GM18498 (cell line): ENCODE data around the gene FAM222B.
"Not testable (repeated sequence)": the region's sequence is repeated elsewhere in the genome, so short reads cannot be mapped to it uniquely, and the experiment has no call there.

ENCODE experiments used
- ATAC-seq: cut with Tn5 transposase; IDR thresholded peaks from one replicate; pipeline ENCODE4 v1.9.1; 2021; ENCODE audit warnings: mild to moderate bottlenecking, moderate library complexity; ENCODE audit not compliant: unreplicated experiment

Gene FAM222B

DNA sequence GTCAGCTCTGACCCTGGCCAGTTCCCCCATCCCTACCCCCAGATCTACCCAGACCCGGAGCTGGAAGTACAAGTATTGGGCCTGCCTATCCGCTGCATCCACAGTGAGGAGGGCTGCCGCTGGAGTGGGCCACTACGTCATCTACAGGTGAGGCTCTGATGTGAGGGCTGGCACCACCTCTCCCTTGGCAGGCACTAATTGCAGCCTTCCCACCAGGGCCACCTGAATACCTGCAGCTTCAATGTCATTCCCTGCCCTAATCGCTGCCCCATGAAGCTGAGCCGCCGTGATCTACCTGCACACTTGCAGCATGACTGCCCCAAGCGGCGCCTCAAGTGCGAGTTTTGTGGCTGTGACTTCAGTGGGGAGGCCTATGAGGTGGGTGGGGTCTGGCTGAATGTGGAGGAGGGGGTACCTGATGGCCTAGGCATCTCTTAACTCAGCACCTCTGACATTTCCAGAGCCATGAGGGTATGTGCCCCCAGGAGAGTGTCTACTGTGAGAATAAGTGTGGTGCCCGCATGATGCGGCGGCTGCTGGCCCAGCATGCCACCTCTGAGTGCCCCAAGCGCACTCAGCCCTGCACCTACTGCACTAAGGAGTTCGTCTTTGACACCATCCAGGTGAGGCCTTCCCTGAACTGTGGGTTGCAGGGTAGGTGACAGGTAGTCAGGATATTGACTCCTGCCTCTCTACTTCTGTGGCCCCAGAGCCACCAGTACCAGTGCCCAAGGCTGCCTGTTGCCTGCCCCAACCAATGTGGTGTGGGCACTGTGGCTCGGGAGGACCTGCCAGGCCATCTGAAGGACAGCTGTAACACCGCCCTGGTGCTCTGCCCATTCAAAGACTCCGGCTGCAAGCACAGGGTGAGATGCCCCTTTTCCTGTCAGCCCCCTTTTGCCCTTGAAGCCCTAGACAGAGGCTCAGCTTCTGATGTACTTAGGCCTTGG is 94.5 kb downstream of the FAM222B start:
- ATAC-seq = no peak

DNA sequence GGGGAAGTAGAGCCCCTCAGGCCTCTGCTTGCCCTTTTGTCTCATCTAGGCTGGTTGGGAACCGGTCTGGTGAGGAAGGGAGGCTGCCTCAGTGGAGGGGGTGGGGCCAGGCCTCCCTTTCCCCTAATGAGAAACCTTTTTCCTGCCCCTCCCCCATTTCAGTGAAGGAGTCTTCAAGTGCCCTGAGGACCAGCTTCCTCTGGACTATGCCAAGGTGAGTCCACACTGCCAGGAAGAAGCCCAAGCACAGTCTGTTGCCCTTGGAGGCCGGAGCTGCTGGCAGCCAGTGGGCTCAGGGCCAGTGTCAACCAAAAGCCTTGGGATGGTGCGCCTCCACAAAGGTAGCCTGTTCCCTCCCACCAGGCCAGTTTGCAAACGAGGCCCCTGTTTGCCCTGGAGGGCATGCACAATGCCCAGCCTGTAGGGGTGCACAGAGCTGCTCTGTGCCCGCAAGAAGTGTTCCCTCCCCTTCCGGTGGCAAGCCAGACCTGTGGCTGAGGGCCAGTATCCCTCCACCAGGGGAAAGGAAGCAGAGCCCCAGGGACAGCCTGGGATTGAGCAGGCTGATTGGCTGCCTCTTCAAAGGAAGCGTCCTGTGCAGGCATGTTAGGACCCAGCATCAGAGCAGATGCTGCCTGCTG is 95.4 kb downstream of the FAM222B start:
- no peak for ATAC-seq

DNA sequence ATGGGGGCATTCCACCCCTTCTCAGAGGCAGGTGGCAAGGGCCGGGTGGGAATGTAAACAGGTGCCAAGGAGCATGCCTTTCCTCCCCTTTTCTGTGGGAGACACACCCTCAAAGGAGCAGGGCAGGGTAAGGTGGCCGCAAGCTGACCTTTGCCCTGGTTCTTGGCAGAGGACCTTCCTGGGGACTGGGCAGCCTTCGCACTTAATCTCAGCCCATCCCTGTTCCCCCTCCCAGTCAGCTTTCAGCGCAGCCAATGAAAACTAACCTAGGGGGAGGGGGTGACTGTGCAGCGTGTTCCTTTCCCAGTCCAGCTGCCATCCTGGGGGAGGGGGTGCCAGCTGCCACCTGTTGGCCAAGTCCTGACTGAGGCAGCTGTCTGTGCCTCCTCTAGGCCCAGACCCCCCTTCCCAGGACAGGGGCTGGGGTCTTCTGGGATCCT is 96.0 kb downstream of the FAM222B start:
- no peak for ATAC-seq

DNA sequence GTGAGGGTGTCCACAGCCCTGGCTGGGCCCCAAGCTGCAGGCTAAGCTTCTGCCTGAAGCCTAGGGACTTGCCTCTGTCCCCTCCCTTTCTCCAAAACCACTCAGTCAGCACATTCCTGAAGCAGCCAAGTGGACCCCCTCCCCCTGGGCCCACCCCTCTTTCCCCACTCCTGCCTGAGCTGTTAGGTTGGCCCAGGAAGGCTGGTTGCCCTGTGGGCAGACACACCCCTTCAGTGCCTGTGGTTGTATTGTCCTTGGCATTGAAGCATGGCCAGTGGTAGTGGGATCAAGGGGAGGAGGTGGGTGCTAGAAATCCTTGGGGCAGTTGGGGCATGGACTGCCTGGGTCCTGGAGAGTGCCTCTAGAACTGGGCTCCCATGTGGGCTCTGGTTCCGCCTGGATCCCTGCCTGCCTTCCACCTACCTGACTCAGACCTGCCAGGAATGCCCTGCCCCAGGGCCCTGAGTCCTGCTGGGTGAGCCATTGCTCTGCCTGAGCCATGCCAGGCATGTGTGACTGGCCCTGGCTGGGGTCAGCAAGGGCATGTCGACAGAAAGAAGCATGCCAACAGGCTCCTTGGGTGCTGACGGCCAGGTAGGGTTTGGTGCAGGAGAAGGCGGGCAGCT is 96.7 kb downstream of the FAM222B start:
- ATAC-seq = no peak

DNA sequence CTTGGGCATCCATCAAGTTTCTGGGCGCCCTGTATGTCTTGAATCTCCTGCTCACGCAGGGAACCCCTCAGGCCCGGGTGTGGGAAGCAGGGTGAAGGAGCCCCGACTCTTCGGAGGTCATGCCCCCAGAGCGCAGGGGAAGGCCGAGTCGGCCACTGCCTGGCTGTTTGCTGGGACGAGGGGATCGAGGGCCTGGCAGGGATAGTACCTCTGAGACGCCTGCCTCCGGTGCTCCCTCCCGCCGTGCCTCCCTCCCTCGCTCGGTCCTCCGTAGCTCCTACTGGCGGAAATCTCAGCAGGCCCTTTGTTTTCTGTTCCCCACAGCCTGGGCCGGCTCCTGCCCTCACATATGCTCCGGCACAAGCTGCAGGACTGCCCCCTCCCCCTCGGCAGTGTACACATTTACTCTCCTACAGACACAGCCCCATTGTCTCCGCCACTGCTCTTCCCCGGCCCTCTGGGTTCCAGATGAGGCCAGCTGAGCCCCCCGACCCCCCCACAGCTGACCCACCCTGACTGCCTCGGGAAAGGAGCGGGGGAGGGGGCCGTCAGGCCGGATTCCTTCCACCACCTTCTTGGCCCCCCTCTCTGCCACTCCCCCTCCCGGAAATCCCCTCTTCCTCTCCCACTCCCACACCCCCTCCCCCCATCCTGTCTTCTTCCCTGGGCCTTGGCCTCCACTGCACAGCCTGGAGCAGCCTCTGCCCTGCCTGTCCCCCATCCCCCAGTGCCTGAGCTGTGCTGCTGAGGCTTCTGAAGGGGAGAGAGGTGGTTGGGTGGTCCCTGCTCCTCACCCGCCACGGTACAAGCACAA is 97.4 kb downstream of the FAM222B start:
- no peak for ATAC-seq

DNA sequence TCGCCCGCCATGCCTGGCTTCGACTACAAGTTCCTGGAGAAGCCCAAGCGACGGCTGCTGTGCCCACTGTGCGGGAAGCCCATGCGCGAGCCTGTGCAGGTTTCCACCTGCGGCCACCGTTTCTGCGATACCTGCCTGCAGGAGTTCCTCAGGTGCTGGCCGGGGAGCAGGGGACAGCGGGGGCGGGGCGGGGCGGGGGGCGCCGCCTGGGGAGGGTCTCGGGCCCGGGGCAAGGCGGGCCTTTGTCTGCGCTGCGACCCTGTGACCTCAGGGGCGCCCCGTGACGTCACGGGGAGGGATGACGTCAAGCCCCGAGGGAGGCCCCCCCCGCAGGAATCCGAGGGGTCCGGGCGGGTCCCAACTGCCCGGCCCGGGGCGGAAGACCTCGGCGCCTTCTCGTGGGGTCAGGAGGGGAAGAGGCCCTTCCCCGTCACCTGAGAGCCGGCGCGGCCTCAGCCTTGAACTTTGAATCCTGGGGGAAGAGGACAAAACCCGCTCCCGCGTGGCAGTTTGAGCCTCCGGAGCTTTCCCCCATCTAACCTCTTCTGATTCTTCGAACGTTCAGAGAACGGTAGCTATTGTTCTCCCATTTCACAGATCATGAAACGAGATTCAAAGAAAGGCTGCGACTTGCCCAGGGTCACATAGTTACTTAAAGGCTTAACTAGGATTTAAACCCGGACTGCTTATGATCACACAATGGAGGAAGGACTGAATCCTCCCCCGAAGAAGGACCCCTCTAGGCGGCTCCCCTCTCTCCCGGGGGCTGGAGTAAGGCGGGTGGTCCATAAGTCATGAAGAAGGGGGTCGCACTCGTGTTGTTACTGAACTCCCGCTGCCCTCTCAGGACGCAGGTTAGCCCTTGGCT is 98.3 kb downstream of the FAM222B start:
- ATAC-seq = peak; percentile 30

DNA sequence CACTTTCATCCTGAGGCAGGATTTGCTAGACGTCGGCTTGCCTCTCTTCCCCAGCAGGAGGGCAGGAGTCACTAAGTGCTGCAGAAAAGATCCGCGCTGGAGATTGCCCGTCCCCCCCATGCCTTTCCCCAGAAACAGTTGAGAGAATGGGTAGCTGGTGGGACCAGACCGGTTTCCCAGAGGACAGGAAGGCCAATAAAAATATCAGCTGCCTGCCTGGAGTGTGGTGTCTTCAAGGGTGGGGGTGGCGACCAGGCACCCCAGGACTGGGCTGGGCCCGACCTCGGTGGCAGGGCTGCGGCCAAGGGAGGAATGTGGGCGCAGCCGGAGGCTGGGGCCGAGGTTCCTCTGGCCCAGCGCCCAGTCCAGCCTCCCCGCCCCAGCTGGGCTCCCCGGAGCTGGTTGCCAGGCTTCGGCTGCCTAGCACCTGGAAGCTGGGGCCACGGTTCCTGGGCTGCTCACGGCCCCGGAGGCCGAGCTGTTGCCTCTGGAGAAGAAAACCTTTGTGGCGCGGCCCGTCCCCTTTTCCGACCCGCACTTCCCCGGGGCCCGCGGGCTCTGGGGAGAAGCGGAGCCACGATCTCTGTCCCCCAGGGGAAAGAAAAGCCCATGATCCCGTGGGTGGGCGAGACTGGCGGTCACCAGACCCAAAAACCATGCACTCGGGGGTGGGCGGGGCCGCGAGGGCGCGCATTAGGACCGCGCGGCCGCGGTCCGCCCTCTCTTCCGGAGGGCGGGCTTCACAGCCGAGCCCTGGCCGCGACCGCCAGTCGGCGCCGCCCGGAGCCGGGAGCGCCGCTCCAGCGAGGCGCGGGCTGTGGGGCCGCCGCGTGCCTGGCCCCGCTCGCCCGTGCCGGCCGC is 99.1 kb downstream of the FAM222B start, which contains the start of gene TRAF4:
TRAF4 (plus strand) TSS at position 769 of the 861 bp plus-strand sequence. CDS start 102 bp downstream, outside the sequence.
- ATAC-seq = peak; percentile 71

DNA sequence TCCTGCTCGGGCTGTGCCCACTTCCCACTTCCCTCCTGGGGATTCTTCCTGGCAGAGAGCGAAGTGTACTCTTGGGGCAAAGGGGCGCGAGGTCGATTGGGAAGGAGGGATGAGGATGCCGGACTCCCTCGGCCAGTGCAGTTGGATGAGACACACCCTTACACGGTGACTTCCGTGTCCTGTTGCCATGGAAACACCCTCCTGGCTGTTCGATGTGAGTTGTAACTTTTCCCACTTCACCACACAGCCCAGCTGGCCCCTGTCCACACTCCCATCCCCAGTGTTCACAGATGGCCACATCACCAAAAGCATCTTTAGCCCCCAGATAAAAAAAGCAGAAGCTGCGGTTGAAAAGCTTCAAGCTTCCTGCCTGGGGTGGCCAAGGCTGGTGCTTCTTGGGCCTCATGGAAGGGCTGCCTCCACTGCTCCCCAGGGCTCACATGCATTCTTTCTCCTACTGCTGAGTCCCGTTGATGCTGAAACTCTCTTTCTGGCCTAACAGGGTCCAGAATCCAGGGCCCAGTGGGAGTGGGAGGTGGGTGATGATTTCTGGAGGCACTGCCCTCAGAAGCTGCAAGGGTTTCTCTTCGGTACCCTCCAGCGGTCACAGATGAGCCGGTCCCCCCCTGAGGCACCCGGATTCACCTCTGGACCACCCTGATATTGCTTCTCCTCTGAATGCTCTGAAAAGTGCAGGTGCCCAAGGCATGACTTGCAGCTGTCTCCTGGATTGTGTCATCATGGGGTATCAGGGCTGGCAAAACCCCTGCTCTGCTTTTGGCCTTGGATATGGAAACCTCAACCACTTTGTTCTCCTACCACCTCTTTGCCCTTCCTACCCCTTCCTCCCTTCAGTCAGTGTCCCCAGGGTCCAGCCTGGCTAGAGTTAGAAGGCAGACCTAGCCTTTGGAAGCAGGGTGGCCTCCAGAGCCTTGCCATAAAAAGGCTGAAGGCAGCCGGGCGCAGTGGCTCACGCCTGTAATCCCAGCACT is 100.9 kb downstream of the FAM222B start:
- no peak for ATAC-seq

DNA sequence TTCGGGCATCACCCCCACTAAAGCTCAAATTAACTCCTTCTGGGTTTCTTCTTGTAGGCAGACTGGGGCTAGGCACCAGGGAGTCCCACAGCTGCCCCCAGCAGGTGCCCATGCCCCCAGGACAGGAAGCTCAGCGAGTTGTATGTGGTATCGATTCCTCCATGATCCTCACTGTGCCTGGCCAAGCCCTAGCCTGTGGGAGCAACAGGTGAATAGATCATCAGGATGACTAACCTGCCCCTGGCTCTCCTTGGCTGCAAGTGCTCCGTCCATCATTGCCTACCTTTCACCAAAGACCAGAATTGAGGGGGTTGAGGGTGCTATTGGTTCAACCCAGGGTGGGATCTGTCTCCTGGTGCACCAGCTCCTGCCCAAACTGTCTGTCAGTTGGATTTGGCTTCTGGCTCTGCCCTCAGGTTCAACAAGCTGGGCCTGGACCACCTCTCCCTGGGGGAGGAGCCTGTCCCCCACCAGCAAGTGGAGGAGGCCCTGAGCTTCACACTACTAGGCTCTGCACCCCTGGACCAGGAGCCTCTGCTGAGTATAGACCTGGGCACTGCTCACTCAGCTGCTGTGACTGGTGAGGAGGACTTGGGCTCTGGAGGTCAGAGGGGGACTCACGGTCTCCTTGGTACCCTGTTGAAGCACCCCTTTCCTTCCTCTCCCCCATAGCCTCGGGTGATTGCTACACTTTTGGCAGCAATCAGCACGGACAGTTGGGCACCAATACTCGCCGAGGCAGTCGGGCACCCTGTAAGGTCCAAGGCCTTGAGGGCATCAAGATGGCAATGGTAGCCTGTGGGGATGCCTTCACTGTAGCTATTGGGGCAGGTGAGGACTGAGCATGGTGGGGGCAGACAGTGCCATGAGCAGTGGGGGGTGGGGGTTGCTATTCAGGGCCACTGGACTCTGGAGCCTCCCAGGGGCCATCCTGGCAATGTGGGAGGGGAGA is 101.9 kb downstream of the FAM222B start:
- no peak for ATAC-seq

DNA sequence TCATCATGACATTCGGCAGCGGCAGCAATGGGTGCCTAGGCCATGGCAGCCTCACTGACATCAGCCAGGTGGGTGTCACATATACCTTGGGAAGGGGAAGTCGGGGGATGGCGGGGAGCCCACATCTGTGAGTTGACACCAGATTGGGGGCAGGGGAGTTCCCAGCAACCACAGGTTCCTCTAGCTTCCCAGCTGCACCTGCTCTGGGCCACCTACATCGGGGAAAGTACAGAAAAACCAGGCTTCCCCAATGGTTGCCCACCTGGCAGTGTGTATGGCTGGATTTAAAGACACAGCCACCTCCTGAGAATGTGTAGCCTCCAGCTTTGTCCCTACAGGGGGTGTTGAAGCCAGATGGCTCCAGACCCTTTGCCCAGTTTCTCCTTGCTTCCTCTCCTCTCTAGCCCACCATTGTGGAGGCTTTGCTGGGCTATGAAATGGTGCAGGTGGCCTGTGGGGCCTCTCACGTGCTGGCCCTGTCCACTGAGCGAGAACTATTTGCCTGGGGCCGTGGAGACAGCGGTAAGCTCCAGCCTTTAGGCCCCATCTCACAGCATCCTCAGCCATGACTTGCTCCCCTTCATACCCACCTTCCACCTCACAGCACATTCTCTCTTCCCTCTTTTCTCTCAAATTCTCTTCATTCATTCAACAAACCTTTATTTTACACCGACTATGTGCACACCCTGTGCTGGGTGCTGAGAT is 103.8 kb downstream of the FAM222B start:
- no peak for ATAC-seq

DNA sequence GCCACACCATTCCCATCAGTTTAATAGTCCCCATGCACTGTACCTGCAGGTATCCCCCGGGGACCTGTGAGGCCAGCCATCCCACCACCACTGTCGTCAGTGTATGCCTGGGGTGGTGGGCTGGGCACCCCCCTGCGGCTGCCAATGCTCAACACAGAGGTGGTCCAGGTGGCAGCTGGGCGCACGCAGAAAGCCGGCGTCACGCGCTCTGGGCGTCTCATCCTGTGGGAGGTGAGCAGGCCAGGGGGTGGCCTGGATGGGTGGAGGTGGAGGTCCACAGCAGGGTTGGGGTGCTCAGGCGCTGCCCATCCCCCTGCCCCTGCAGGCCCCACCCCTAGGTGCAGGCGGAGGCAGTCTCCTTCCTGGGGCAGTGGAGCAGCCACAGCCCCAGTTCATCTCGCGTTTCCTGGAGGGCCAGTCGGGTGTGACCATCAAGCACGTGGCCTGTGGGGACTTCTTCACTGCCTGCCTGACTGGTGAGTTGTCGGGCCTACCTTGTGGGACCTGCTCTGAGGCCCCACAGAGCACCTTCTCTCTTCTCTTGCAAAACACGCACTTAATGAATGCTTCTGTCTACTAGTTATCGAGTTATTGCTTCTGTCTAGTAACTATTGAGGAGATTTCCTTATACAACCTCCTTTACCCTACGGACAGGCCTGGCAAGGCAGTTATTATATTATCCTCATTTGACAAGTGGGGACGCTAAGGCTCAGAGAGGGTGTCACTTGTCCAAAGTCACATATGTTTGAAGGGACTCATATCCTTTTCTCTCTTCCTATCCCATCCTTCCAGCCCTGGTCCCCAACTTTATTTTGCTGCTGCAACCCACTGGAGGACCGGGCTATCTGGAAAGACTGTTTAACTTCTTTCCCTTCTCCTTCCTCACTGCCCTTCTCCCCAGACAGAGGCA is 104.6 kb downstream of the FAM222B start:
- ATAC-seq = peak; percentile 67

DNA sequence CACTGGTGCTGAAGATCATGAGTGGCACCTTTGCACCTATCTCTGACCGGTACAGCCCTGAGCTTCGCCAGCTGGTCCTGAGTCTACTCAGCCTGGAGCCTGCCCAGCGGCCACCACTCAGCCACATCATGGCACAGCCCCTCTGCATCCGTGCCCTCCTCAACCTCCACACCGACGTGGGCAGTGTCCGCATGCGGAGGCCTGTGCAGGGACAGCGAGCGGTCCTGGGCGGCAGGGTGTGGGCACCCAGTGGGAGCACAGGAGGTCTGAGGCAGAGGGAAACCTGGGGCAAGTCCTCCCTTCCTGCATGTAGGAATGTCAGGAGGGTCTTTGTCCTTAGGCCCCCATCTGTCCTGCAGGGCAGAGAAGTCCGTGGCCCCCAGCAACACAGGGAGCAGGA is 105.3 kb downstream of the FAM222B start:
- ATAC-seq = no peak

DNA sequence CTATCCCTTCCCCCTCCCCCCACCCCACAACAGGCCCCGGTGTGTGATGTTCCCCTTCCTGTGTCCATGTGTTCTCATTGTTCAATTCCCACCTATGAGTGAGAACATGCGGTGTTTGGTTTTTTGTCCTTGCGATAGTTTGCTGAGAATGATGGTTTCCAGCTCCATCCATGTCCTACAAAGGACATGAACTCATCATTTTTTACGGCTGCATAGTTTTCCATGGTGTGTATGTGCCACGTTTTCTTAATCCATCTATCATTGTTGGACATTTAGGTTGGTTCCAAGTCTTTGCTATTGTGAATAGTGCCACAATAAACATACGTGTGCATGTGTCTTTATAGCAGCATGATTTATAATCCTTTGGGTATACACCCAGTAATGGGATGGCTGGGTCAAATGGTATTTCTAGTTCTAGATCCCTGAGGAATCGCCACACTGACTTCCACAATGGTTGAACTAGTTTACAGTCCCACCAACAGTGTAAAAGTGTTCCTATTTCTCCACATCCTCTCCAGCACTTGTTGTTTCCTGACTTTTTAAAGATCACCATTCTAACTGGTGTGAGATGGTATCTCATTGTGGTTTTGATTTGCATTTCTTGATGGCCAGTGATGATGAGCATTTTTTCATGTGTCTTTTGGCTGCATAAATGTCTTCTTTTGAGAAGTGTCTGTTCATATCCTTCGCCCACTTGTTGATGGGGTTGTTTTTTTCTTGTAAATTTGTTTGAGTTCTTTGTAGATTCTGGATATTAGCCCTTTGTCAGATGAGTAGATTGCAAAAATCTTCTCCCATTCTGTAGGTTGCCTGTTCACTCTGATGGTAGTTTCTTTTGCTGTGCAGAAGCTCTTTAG is 106.4 kb downstream of the FAM222B start:
- ATAC-seq = not testable (repeated sequence)

DNA sequence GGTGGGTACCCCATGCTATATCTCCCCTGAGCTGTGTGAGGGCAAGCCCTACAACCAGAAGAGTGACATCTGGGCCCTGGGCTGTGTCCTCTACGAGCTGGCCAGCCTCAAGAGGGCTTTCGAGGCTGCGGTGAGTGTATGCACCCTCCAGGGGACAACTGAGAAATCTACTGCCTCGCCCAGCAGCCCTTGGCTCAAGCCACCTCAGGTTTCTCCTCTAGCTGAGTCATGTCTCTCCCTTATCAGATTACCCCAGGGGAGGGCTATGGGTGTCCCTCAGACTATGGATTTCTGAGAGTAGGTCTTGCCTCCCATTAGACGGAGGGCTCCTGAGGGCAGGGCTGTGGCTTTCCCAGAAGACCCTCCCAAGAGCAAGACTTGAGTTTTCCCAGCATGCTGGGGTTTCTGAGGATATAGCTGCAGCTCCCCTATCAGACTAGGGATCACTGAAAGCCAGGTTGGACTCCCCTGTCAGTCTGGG is 107.3 kb downstream of the FAM222B start:
- ATAC-seq = no peak
